Astrocyte of the cerebellum (primary cell): ENCODE results near the gene TRIM46.

ENCODE experiments used
- DNase-seq: peaks from one replicate; pipeline ENCODE4 v3.0.0-alpha.2; 2011; ENCODE audit warnings: low read depth
- H3K4me3 ChIP-seq: 2 replicates; pipeline ENCODE4 v1.5.1; 2011; ENCODE audit warnings: mild to moderate bottlenecking, low read depth, low read length, moderate library complexity
- in situ Hi-C: cut with HindIII; loops from 2 replicates; pipeline ENCODE4 v1.10.0; 2017; ENCODE audit warnings: low sequenced_read_pairs
- TF ChIP-seq, protein P1 (sequence below): IDR thresholded peaks from 2 replicates; pipeline ENCODE4 v1.5.1; 2012; ENCODE audit warnings: low read length, low read depth, moderate library complexity, mild to moderate bottlenecking; ENCODE audit errors: missing control alignments

TRIM46 gene

DNA sequence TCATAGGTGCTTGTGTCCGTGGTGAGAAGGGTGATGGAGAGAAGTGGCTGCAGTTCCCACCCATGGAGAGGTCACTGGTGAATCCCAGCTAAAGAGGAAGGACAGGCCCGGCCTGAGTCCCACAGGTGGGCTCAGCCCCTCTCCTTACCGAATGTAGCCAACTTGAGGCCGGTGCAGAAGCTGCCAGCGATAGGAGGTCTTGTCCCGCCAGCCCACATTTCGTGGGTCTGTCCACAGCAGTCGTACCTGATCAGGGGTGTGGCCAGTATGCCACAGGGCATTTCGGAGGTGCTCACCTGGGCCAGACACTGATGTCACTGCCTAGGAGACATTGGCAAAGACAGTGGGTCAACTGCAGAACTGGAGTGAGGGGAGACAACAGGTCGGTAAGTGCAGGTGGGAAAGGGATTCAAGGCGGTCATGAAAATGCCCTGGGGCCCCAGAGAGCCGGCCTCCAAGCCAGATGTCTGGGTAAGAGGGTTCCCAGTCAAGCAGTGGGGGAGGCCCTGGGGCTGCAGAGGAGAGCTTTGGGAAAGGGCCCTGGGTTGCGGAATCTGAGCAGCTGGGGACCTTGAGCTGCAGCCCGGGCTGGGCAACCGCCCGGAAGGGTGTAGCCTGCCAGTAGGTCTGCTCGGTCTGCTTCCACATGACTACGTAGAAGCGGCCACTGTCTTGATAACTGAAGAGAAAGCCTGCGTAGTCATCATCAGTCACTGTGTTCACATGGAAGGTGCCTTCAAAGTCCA, 23.4 kb downstream of the TRIM46 start:
- in situ Hi-C loops = no loop called here
- DNase-seq = no peak
- no peak overlapping the region for H3K4me3 ChIP-seq
- TF ChIP-seq, protein P1, sequence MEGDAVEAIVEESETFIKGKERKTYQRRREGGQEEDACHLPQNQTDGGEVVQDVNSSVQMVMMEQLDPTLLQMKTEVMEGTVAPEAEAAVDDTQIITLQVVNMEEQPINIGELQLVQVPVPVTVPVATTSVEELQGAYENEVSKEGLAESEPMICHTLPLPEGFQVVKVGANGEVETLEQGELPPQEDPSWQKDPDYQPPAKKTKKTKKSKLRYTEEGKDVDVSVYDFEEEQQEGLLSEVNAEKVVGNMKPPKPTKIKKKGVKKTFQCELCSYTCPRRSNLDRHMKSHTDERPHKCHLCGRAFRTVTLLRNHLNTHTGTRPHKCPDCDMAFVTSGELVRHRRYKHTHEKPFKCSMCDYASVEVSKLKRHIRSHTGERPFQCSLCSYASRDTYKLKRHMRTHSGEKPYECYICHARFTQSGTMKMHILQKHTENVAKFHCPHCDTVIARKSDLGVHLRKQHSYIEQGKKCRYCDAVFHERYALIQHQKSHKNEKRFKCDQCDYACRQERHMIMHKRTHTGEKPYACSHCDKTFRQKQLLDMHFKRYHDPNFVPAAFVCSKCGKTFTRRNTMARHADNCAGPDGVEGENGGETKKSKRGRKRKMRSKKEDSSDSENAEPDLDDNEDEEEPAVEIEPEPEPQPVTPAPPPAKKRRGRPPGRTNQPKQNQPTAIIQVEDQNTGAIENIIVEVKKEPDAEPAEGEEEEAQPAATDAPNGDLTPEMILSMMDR = no peak

DNA sequence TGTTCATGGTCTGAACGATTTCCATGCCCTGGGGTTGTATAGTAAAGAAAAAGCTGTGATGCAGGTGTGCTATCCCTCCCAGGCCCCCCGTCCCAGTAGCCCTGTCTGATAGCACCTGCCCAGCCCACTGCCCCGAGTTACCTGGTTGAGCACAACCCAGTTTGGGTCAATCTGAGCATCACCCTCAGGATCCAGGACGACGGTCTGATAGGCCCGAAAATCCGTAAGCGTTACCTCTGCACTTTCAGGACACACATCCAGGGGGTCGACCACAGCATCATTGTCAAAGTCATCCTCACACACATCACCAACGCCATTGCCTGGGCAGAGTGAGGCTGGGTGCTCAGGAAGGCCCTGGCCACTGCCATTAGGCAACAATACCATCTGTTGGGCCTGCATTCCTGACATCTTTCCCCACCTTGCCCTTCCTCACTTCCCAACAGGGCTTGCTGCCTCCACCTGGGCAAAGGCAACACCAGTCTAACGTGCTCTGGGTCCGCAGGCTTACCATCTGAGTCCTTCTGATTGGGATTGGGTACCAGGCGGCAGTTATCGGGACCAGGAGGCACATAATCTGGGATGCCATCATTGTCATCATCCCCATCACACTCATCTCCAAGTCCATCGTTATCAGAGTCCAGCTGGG, 24.4 kb downstream of the TRIM46 start:
- in situ Hi-C loops = no loop called here
- no peak for DNase-seq
- TF ChIP-seq, protein P1 = no peak
- no peak overlapping the region for H3K4me3 ChIP-seq

DNA sequence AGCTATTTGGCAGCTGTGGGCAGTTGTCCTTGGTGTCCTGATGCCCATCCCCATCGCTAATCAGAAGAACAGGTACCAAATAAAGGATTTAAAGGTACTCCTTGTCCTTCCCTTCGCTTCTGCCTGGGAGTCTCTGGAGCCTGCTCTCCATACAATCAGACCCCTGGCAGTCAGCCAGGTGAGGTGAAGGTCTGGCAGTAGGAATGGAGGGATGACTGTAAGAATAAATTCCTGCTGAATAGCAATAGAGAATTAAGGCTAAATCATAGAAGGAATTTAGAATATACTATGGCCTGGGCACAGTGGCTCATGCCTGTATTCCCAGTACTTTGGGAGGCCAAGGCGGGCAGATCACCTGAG, 24.9 kb downstream of the TRIM46 start:
- TF ChIP-seq, protein P1 = no peak
- in situ Hi-C loops = no loop called here
- no peak overlapping the region for H3K4me3 ChIP-seq
- no peak for DNase-seq

DNA sequence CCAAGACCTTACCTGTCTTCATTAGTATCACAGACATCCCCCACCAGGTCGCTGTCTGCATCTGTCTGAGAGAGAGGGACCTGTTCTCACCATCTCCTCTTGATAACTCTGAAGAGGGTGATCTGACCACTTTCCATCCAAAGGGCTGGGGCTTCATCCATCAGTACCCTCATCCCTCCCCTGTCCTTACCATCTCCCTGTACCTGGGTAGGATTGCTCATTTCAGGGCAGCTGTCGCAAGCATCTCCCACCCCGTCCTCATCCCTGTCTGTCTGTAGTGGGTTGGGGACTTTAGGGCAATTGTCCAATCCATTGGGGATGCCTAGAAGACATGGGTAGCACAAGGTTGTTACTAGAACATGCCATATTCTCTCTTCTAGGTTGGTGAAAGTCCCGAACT, 26.1 kb downstream of the TRIM46 start:
- H3K4me3 ChIP-seq = no peak overlapping the region
- DNase-seq = no peak
- in situ Hi-C loops = no loop called here
- TF ChIP-seq, protein P1 = no peak

DNA sequence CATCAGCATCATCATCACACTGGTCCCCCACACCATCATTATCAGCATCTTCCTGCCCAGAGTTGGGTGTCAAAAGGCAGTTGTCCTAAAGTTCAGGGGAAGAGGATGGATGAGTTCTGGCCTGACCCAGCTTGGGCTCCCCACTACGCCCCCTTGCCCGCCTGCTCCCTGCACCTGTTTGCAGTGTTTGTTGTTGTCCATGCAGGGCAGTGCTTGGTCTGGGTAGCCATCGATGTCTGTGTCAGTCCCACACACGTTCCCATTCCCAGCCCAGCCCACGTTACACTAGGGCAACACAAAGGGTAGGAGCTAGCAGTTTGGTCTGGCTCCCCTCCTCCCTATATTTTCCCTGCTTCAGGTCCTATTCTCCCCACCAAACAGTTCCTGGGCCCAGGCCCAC, 27.3 kb downstream of the TRIM46 start:
- in situ Hi-C loops = no loop called here
- no peak for DNase-seq
- H3K4me3 ChIP-seq = no peak overlapping the region
- TF ChIP-seq, protein P1 = no peak

DNA sequence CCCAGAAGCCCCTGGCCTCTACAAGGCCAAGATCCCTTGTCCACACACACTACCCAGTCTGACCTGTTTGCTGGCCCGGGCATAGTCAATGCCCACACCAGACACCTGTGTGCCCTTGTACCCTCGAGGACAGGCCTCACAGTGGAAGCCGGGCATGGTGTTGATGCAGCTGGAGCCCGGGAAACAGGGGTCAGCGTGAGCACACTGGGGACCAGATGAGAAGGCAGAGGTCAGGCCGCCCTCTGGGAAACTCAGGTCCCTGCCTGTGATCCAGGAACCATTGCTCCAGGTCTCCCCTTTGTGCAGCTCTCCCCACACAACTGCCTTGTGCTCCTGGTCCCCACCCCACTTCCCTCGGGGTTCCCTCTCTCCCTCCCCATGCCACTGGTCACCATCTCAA, 28.5 kb downstream of the TRIM46 start:
- in situ Hi-C loops = no loop called here
- TF ChIP-seq, protein P1 = no peak
- DNase-seq = no peak
- H3K4me3 ChIP-seq = no peak overlapping the region
